Measurements from ENCODE around the gene SORD.
A peak's percentile ranks its signal among the peaks of the same experiment; 100 is the strongest.
"Not testable (repeated sequence)": the region's sequence is repeated elsewhere in the genome, so short reads cannot be mapped to it uniquely, and the experiment has no call there.

SORD gene

DNA sequence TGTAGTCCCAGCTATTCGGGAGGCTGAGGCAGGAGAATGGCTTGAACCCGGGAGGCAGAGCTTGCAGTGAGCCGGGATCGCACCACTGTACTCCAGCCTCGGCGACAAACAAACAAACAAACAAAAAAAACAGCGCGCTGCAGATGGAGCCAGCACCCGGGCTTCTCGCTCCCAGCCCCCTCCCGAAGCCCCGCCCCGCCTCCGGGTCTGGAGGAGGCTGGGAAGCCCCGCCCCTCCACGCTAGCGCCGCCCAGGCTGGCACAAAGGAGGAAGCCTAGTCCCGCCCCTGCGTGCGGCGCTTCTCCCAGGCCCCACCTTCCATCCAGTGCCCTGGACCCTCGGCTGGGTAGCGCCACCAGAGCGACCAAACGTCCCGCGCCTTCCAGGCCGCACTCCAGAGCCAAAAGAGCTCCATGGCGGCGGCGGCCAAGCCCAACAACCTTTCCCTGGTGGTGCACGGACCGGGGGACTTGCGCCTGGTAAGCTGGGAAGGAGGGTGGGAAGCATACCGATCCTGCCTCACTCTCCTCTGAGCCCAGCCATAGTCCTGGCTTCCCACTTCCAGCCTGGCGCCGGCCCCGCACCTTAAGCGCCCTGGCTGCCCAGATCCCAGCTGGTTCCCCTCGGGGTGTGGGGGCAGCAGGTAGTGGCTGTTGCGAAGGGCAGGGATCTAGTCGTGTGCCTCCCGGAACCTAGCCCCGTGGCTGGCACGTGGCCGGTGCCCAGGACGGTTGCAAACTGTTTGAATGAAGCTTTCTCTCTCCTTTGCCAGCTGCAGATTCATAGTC lies at the start of gene SORD:
Gene SORD, plus strand, starts transcription at position 325 of the 788 bp plus-strand sequence. Its CDS starts 89 bp downstream, at position 414.
- peak; percentile 54 for DNase-seq (ENCODE audit: low read depth, low spot score)

DNA sequence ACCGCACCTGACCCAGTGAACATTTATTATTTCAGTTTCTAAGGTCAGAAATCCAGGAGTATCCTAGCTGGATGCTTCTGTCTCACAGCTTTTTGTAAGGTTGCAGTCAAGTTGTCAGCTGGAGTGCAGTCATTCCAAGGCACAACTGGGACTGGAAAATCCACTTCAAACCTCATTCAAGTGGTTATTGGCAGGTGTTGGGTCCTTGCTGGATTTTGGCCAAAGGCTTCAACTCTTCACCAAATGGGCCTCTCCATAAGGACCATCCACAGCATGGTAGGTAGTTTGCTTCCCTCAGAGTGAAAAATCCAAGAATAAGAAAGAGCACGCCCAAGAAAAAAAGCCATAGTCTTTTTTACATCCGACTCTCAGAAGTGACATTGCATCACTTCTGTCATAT lies 46.8 kb upstream of the SORD start:
- not testable (repeated sequence) for DNase-seq (ENCODE audit: low read depth, low spot score)

DNA sequence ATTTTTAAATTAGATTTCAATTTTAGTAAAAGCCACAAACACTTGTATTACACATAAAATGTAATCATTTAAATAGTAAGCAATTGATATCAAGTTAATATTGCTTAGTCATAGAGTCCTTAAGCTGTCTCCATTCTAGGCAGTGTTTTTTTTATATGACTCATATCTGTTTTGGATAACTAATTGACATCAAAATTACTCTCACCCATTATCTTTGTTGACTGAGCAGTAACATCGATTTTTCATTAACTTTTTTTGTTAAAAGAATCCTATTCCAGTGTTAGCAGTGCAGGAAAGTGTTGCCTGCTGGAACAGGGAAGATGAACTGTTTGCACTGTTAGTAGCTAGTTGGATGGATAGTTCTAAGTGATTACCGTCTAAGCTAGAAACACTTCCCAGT lies 45.2 kb upstream of the SORD start:
- not testable (repeated sequence) for DNase-seq (ENCODE audit: low read depth, low spot score)

DNA sequence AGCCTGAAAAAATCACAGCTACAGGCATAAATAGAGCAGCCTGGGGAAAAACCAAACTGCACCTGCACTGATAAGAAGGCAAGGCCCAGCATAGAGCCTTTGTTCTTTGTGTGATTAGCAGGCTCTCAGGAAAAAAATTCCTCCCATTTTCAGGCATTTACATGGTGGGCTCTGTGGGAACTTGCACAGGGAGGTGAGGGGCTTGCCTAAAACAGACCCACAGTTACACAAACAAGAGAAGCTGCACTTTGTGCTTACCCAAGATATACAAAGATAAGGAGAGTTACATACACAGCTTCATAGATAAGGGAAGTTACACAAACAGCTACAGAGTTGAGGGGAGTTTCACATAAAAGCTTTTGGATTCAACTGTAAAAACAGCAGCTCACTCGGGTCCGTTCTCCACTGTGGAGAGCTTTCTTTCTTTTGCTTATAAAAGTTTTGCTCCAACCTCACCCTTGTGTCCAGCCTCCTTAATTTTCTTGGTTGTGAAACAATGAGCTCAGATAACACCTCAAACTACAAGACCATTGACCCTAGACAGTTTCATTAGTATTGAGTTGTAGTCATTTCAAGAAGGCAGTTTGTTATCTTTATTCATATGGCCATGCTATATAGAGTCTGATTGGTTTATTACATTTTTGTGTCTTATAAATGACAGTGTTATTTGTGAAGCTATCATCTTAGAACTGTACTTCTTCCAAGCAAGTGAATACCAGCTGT lies 43.2 kb upstream of the SORD start:
- not testable (repeated sequence) for DNase-seq (ENCODE audit: low read depth, low spot score)

DNA sequence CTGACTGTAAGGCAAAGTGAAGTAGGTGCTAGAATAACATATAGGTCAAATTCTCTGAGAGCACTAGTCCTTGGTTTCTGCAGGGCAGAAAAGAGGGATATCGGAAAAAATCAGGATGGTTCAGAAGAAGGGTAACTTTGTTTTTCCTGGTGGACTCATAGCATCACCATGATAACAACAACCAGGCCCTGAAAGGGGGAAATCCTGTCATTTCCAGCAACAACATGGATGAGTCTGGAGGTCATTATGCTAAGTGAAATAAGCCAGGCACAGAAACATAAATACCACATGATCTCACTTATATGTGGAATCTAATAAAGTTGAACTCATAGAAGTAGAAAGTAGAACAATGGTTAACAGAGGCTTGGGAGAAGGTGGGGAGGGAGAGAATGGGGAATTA lies 38.9 kb upstream of the SORD start:
- not testable (repeated sequence) for DNase-seq (ENCODE audit: low read depth, low spot score)

DNA sequence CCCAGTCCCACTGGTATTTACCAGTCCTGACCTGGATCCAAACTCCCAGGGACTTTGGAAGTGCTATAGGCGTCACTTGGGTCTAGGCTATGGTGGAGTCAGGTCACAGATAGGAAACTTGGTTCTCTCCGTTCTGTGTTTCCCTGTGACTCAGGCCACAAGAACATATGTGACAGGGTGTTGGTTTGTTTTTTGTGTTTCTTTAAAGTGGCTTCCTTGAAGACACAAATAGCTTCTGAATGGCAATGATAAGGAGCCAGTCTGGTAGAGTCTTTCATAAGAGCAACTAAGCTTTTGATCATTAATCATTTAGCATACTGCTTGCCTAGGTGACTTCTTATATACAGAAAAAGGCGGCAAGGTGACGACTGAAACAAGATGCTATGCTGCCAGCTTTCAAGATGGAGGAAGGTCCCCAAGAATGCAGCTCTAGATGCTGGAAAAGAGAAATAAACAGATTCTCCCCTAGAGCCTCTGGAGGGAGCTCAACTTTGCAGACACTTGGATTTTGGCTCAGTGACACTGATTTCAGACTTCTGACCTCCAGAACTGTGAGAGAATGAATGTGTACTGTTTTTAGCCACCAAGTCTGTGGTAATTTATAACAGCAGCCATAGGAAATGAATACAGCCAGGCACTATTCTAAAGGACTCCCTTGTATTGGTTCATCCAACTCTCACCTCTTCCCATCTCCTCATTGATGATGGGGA lies 36.5 kb upstream of the SORD start:
- DNase-seq (ENCODE audit: low read depth, low spot score), result not testable (repeated sequence)

DNA sequence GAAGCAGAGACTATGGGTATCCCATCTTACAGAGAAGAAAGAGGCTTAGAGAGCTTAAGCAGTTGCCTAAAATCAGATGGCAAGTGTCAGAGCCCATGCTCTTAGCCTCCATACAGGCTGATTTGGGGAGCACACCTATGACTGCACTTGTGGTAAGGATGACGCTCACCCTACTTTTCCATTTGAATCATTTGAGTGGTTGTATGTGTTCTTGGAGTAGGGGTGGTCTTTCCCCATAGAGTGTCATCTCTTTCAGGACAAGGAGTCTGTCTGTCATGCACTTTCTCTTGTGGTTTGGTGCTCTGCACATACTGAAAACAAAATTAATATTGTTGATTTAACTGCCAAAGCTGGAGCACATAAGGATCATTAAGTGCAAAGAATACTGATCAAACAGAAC lies 35.3 kb upstream of the SORD start:
- not testable (repeated sequence) for DNase-seq (ENCODE audit: low read depth, low spot score)

DNA sequence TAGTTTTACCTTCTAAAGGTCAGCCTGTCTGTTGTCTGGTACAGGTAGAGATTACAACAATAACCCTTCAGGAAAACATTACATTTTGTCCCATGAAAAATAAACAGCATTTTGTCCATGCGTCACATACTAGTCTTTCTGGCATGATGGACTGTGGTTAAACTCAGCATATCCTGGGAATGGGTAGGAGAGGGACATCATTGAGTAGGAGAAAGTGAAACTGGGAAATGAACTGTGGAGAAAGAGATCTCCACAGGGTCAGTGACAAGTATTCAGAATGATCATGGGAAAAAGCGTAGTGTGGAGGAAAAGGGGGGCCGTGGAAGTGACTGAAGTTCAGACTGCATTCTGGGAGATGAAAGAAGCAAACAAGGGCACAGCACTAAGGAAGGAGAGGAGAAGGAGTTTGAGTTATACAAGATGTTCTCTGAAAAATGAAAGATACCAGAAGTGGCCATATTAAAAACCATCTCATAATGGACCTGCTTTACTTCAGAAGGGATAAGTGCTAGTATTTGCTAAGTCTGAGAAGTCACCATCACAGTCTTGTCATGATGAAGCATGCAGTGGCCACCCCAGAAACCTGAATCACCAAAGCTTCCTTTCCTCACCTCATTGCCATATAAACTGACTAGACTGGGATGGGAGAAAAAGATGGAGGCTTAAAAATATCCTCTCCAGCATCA lies 34.7 kb upstream of the SORD start:
- not testable (repeated sequence) for DNase-seq (ENCODE audit: low read depth, low spot score)

DNA sequence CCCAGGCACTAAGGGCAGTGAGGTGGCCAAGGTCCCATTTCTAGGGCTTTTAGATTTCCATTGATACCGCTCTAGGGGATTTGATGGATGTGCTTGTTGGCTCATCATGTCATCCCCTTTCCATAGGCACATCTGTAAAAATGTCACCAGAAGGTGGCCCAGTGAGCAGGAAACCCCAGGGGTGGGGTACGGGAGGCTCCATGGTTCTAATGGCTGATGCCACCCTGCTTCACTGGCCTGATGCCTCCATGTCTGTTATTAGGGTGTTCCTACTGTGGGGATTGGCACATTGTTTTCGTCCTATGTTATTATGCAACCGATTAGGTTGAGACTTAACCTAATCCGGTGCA lies 34.1 kb upstream of the SORD start:
- DNase-seq (ENCODE audit: low read depth, low spot score), result not testable (repeated sequence)

DNA sequence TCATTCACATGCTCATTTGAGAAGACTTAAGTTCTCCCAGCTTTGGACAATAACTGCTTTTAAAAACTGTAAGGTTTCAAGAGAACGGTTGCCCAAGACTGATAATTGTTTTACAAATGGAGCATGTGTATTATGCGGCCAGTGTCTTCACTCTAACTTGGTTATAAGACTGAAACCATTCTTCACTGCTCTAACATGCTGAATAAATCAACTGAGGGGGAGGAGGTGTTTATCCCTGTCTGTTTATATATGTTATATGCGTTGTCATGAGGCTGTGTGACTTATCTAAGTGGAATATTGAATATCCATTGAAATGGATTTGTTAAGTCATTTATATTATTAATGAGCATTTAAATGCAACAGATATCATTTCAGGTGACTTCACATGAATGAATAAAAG lies 25.4 kb upstream of the SORD start:
- not testable (repeated sequence) for DNase-seq (ENCODE audit: low read depth, low spot score)

DNA sequence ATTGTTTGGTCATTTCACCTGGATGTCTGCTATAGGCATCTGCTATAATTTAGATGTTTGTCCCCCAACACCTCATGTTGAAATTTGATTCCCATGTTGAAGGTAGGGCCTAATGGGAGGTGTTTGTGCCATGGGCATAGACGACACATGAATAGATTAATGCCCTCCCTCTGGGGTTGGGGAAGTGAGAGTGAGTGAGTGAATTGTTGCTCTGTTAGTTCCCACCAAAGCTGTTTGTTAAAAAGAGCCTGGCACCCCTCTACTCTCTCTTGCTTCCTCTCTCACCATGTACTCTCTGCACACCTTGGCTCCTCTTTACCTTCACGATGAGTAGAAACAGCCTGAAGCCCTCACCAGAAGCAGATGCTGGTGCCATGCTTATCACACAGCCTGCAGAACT lies 23.9 kb upstream of the SORD start:
- no peak for DNase-seq (ENCODE audit: low read depth, low spot score)

DNA sequence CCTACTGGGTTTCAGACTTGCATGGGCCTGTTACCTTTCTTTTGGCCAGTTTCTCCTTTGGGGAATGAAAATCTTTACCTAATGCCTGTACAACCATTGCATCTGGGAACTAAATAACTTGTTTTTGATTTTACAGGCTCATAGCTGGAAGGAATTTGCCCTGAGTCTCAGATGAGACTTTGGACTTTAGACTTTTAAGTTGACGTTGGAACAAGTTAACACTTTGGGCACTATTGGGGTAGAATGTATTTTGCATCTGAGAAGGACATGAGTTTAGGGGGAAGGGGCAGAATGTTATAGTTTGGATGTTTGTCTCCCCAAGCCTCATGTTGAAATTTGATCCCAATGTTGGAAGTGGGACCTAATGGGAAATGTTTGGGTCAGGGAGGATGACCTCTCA lies 21.8 kb upstream of the SORD start:
- DNase-seq (ENCODE audit: low read depth, low spot score), result not testable (repeated sequence)

DNA sequence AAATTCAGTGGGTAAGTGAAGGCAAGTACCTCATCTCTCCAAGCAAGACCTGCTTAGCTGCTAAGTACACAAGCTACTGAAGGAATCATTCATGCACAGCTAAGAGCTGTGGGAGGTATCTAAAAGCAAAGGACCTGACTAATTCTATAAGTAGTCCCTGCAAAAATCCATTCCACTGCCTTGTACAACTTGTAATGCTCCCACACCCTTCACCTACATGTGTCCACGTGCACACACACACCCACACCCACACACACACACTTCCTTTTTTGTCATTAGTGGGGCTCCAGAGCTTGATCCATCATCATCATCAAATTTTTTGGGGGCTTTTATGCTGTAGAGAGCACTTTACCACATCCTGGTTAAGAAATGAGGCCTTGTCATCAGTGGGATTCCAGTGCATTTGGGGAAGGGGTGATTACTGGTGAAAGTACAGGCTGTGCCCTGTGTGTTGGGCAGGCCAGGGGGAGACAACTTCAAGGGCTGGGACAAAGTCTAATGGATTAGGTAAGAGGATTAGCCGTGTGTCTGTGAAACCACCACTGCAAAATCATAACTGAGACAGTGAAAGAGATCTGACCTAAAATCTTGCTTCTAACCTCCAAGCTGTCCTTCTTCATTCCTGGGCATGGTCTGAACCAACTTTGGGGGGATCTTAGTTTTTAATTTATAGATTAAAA lies 19.1 kb upstream of the SORD start:
- not testable (repeated sequence) for DNase-seq (ENCODE audit: low read depth, low spot score)

DNA sequence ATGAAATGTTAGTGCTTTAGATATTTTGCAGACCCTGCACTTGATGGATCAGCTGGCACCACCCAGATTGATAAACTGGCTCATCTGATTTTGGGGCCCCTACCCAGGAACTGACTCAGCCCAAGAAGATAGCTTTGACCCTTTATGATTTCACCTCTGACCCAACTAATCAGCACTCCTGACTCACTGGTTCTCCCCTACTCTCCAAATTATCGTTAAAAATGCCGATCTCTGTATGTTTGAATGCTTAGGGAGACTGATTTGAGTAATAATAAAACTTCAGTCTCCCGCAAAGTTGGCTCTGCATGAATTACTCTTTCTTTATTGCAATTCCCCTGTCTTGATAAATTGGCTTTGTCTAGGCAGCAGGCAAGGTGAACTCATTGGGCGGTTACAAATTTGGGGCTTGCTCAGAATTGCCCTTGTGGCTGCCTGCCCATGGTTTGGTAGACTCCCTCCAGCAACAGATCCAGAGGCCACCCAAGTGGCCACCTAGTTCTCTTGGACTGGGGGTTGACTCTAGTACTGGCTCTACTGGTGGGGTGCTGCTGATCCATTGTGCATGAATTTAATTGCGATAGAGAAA lies 18.3 kb upstream of the SORD start:
- DNase-seq (ENCODE audit: low read depth, low spot score), result not testable (repeated sequence)

DNA sequence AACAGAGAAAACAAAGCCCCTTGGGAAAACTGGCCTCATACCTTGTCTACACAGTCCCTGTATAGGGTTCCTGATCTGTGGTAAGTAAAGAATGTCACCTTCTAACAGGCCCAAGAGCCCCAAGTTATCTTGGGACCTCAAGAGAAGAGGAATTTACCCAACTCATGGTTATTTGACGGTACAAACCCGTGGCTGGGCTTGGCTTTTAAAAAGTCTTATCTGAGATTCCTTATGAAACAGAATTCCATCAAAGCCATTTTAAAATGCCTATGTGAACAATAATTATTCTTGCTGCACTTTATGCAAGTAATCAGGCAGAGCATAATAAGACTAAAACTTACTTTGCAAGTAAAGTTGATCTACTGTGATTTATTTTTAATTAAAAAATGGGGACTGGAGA lies 13.9 kb upstream of the SORD start:
- DNase-seq (ENCODE audit: low read depth, low spot score), result no peak

DNA sequence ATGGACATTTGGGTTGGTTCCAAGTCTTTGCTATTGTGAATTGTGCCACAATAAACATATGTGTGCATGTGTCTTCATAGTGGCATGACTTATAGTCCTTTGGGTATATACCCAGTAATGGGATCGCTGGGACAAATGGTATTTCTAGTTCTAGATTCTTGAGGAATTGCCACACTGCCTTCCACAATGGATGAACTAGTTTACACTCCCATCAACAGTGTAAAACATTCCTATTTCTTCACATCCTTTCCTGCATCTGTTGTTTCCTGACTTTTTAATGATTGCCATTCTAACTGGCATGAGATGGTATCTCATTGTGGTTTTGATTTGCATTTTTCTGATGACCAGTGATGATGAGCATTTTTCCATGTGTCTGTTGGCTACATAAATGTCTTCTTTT lies 7.9 kb upstream of the SORD start:
- DNase-seq (ENCODE audit: low read depth, low spot score), result not testable (repeated sequence)

DNA sequence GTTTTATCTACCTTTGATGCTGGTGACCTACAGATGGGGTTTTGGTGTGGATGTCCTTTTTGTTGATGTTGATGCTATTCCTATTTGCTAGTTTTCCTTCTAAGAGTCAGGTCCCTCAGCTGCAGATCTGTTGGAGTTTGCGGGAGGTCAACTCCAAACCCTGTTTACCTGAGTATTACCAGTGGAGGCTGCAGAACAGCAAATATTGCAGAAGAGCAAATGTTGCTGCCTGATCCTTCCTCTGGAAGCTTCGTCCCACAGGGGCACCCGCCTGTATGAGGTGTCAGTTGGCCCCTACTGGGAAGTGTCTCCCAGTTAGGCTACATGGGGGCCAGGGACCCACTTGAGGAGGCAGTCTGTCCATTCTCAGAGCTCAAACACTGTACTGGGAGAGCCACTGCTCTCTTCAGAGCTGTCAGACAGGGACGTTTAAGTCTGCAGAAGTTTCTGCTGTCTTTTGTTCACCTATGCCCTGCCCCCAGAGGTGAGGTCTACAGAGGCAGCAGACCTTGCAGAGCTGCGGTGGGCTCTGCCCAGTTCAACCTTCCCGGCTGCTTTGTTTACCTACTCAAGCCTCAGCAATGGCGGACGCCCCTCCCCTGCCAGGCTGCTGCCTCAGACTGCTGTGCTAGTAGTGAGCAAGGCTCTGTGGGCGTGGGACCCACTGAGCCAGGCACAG lies 2.6 kb upstream of the SORD start:
- not testable (repeated sequence) for DNase-seq (ENCODE audit: low read depth, low spot score)

DNA sequence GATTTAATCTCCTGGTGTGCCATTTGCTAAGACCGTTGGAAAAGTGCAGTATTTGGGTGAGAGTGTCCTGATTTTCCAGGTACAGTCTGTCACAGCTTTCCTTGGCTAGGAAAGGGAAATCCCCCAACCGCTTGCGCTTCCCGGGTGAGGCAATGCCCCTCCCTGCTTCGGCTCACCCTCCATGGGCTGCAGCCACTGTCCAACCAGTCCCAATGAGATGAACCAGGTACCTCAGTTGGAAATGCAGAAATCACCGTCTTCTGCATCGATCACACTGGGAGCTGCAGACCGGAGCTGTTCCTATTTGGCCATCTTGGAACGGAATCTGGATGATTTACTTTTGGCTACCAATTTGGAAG lies 2.1 kb upstream of the SORD start:
- not testable (repeated sequence) for DNase-seq (ENCODE audit: low read depth, low spot score)

DNA sequence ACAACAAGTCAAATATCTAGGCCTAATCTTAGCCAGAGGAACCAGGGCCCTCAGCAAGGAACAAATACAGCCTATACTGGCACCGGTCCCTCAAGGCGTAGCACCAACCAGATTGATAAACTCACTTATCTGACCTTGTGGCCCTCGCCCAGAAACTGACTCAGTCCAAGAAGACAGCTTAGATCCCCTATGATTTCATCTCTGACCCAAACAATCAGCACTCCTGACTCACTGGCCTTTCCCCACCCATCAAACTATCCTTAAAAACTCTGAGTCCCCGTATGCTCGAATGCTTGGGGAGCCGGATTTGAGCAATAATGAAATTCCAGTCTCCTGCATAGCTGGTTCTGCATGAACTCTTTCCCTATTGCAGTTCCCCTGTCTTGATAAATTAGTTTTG lies 1.6 kb upstream of the SORD start:
- DNase-seq (ENCODE audit: low read depth, low spot score), result no peak

DNA sequence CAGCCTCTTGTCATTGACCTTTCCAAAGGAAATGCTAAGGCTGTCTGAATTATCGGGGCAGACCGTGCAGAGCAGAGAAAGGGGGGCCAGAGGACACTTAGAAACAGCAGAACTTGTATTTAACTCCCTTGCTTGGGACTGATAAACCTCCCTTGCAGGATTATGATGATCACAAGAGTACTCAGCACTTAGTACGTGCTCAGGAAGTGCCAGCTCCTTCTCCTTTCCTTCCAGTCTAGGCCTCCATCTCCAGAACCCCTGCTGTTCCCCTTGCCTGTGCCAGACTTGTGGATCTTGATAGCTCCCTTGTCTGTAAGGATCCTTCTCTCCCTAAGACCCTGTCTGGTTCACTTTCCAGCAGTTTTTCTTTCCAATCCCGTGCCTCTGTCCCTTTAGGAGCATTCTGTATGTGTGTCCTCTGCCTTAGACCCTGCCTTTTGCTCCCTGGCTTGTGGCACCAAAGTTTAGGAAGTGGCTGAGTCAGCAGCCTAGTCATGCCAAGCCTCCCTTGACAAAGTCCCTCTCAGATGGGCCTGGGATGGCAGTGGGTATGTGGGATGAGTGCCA lies 747 bp downstream of the SORD start:
- DNase-seq (ENCODE audit: low read depth, low spot score), result no peak

Data from iPS DF 19.7 (cell line).